Epithelial cell of proximal tubule (primary cell): ENCODE data around the gene BCKDK. TPM values are rescaled to one million over a fixed set of nuclear protein-coding genes. Genes with fewer than 3 reads are reported as not detected.

Experiments used
- DNase-seq: peaks from one replicate; pipeline ENCODE4 v3.0.0-alpha.2; 2011; ENCODE audit warnings: low read depth
- H3K4me3 ChIP-seq: 2 replicates; pipeline ENCODE4 v1.5.1; 2011; ENCODE audit warnings: low read depth, mild to moderate bottlenecking, low read length
- total RNA-seq: library from RNA; depleted of rRNA; stranded (reverse); fragments of >200 nt; gene quantifications from 2 replicates; pipeline ENCODE4 v1.2.3, GENCODE V29; 2015
- TF ChIP-seq, protein P1 (sequence below): conservative IDR thresholded peaks from 2 replicates; pipeline ENCODE4 v1.5.1; 2012; ENCODE audit warnings: low read depth, mild to moderate bottlenecking, low read length

Gene BCKDK
- total RNA-seq, 1 donor from 2014 or later: 78.2 TPM

DNA sequence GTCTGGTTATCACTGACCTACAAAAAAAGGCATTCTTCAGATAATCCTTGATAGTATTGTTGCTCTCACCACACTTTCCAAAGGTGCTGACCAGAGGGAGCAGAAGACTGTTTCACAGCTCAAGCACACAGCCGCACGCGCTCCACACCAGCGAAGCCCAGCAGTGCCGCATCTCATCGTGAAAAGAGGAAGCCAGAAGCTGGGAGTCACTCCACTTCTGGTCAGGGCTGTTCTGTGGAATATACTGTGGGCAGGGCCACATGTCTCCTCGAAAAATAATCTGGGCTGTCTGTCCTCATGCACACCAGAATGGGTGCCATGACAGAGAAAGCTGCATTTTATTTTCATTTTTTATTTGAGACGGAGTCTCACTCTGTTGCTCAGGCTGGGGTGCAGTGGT, 49.0 kb downstream of the BCKDK start:
- TF ChIP-seq, protein P1, sequence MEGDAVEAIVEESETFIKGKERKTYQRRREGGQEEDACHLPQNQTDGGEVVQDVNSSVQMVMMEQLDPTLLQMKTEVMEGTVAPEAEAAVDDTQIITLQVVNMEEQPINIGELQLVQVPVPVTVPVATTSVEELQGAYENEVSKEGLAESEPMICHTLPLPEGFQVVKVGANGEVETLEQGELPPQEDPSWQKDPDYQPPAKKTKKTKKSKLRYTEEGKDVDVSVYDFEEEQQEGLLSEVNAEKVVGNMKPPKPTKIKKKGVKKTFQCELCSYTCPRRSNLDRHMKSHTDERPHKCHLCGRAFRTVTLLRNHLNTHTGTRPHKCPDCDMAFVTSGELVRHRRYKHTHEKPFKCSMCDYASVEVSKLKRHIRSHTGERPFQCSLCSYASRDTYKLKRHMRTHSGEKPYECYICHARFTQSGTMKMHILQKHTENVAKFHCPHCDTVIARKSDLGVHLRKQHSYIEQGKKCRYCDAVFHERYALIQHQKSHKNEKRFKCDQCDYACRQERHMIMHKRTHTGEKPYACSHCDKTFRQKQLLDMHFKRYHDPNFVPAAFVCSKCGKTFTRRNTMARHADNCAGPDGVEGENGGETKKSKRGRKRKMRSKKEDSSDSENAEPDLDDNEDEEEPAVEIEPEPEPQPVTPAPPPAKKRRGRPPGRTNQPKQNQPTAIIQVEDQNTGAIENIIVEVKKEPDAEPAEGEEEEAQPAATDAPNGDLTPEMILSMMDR: no peak
- DNase-seq: no peak
- no peak overlapping the region for H3K4me3 ChIP-seq

Other genes with a start within 250 kb of the BCKDK start
- gene BCL7C, start 214.3 kb upstream of the BCKDK start, total RNA-seq: 57.6 and 79.1 TPM in 2 replicates
- gene CTF1, start 211.8 kb upstream of the BCKDK start, total RNA-seq: 0.87 and 4.3 TPM in 2 replicates
- gene FBXL19, start 184.8 kb upstream of the BCKDK start, total RNA-seq: 35.6 and 65.3 TPM in 2 replicates
- 10.4 and 37.6 TPM in 2 replicates for gene ORAI3, start 159.3 kb upstream of the BCKDK start, total RNA-seq
- gene SETD1A, start 150.6 kb upstream of the BCKDK start, total RNA-seq: 4.7 and 5.5 TPM in 2 replicates
- gene HSD3B7, start 123.2 kb upstream of the BCKDK start, total RNA-seq: 22.9 and 24.2 TPM in 2 replicates
- gene STX1B, start 97.7 kb upstream of the BCKDK start, total RNA-seq: 0.40 and 0.58 TPM in 2 replicates
- 19.5 and 26.1 TPM in 2 replicates for gene STX4, start 74.8 kb upstream of the BCKDK start, total RNA-seq
- gene ZNF668, start 34.1 kb upstream of the BCKDK start, total RNA-seq: 11.1 and 18.3 TPM in 2 replicates
- 12.7 and 13.5 TPM in 2 replicates for gene ZNF646, start 34.0 kb upstream of the BCKDK start, total RNA-seq
- 0.58 and 2.2 TPM in 2 replicates for gene PRSS53, start 19.4 kb upstream of the BCKDK start, total RNA-seq
- 129 and 214 TPM in 2 replicates for gene VKORC1, start 13.6 kb upstream of the BCKDK start, total RNA-seq
- gene KAT8, start 9.3 kb downstream of the BCKDK start, total RNA-seq: 38.3 and 43.7 TPM in 2 replicates
- gene PRSS8, start 27.3 kb downstream of the BCKDK start, total RNA-seq: 27.4 and 53.6 TPM in 2 replicates
- 0.29 and 1.3 TPM in 2 replicates for gene PRSS36, start 41.7 kb downstream of the BCKDK start, total RNA-seq
- 67.2 and 83.8 TPM in 2 replicates for gene FUS, start 71.8 kb downstream of the BCKDK start, total RNA-seq
- 22.0 and 43.5 TPM in 2 replicates for gene PYCARD, start 94.4 kb downstream of the BCKDK start, total RNA-seq
- gene TRIM72, start 105.7 kb downstream of the BCKDK start, total RNA-seq: not detected in 2 replicates
- not detected in 2 replicates for gene PYDC1, start 108.7 kb downstream of the BCKDK start, total RNA-seq
- gene ITGAM, start 151.6 kb downstream of the BCKDK start, total RNA-seq: 0.06 and 0.72 TPM in 2 replicates
- gene ITGAX, start 246.8 kb downstream of the BCKDK start, total RNA-seq: 0.23 TPM in 1 of 2 replicates, not detected in the other